ENCODE measurements around the gene PTGDR.

- TF ChIP-seq POLR2A (IDR thresholded peaks at IDR 0.05; ENCODE audit: borderline replicate concordance, extremely low read depth, insufficient read depth, insufficient read length): no peak
- TF ChIP-seq POLR2AphosphoS5 (IDR thresholded peaks at IDR 0.05; ENCODE audit: low read depth, low read length): no peak
Observed at GRCh38 chr14:52222901-52223300, 44.6 kb upstream of the PTGDR start.

Data from HCT116 (cell line).